GM23338 (cell line): Measurements from ENCODE around the gene TMEM114. TPM values are rescaled to one million over a fixed set of nuclear protein-coding genes. Genes with fewer than 3 reads are reported as not detected.

Experiments
- ATAC-seq: fragments of 200-7000 bp; cut with Tn5 transposase; 3 replicates; pipeline ENCODE4 v1.9.1; 2020
- DNase-seq: peaks from one replicate; pipeline ENCODE4 v3.0.0-alpha.2; 2015; ENCODE audit warnings: low spot score
- H2AFZ ChIP-seq: fragments of 200-600 bp; sonication (generic); 2 replicates; pipeline ENCODE4 v1.8.0; 2016; ENCODE audit warnings: antibody characterized with exemption, mild to moderate bottlenecking, moderate library complexity
- H3F3A ChIP-seq: fragments of 200-600 bp; sonication (generic); replicated peaks from 2 replicates; pipeline ENCODE4 v1.8.0; 2017; ENCODE audit warnings: antibody characterized with exemption, mixed run types, low read depth
- H3K27ac ChIP-seq: fragments of 200-600 bp; sonication (generic); 2 replicates; pipeline ENCODE4 v1.6.1; 2016; ENCODE audit warnings: low read depth
- H3K27me3 ChIP-seq: fragments of 200-600 bp; sonication (generic); 2 replicates; pipeline ENCODE4 v1.8.0; 2016; ENCODE audit warnings: mild to moderate bottlenecking, mixed run types, moderate library complexity; ENCODE audit not compliant: insufficient read depth
- H3K36me3 ChIP-seq: fragments of 200-600 bp; sonication (generic); 2 replicates; pipeline ENCODE4 v1.8.0; 2016; ENCODE audit warnings: mild to moderate bottlenecking; ENCODE audit not compliant: insufficient read depth
- H3K4me1 ChIP-seq: fragments of 200-600 bp; sonication (generic); 2 replicates; pipeline ENCODE4 v1.8.0; 2016; ENCODE audit warnings: mild to moderate bottlenecking, moderate library complexity; ENCODE audit not compliant: insufficient read depth
- H3K4me2 ChIP-seq: fragments of 200-600 bp; sonication (generic); 2 replicates; pipeline ENCODE4 v1.7.1; 2017; ENCODE audit warnings: mixed run types
- H3K4me3 ChIP-seq: fragments of 200-600 bp; sonication (generic); 2 replicates; pipeline ENCODE4 v1.6.1; 2016; ENCODE audit warnings: mixed run types
- H3K79me2 ChIP-seq: fragments of 200-600 bp; sonication (generic); replicated peaks from 2 replicates; pipeline ENCODE4 v1.8.0; 2017; ENCODE audit warnings: mild to moderate bottlenecking; ENCODE audit not compliant: insufficient read depth
- H3K9me2 ChIP-seq: fragments of 200-600 bp; sonication (generic); 2 replicates; pipeline ENCODE4 v1.8.0; 2017; ENCODE audit not compliant: insufficient read depth
- H4K20me1 ChIP-seq: fragments of 200-600 bp; sonication (generic); replicated peaks from 2 replicates; pipeline ENCODE4 v1.8.0; 2017; ENCODE audit warnings: mild to moderate bottlenecking; ENCODE audit not compliant: insufficient read depth
- H3K27ac Mint-ChIP-seq: 2 replicates; pipeline ENCODE4 v1.8.0; 2020; ENCODE audit warnings: inconsistent platforms, mild to moderate bottlenecking, moderate library complexity, mixed read lengths
- H3K27me3 Mint-ChIP-seq: 3 replicates; pipeline ENCODE4 v1.8.0; 2022; ENCODE audit warnings: low read depth, mild to moderate bottlenecking, moderate library complexity, mixed read lengths, inconsistent platforms; ENCODE audit not compliant: insufficient read depth, poor library complexity
- H3K36me3 Mint-ChIP-seq: 3 replicates; pipeline ENCODE4 v1.8.0; 2021; ENCODE audit warnings: low read depth, mild to moderate bottlenecking, inconsistent platforms, moderate library complexity, mixed read lengths
- H3K4me1 Mint-ChIP-seq: 3 replicates; pipeline ENCODE4 v1.8.0; 2020; ENCODE audit warnings: mild to moderate bottlenecking, inconsistent platforms, mixed read lengths
- H3K4me3 Mint-ChIP-seq: 3 replicates; pipeline ENCODE4 v1.8.0; 2021; ENCODE audit warnings: moderate library complexity, mild to moderate bottlenecking, inconsistent platforms, mixed read lengths
- H3K9me3 Mint-ChIP-seq: 3 replicates; pipeline ENCODE4 v1.8.0; 2020; ENCODE audit warnings: moderate library complexity, mild to moderate bottlenecking, inconsistent platforms, mixed read lengths
- CREB1 ChIP-seq: fragments of 250-450 bp; sonication (Bioruptor Pico); IDR thresholded peaks from 2 replicates; pipeline ENCODE4 v1.5.0; 2020; ENCODE audit warnings: low read depth, mild to moderate bottlenecking, moderate library complexity
- ETS1 ChIP-seq: IDR thresholded peaks from 2 replicates; pipeline ENCODE4 v1.6.1; 2016; ENCODE audit warnings: antibody characterized with exemption
- EZH2 ChIP-seq: fragments of 200-600 bp; sonication (generic); IDR thresholded peaks from one replicate; pipeline ENCODE4 v1.8.0; 2017; ENCODE audit warnings: antibody characterized with exemption, mild to moderate bottlenecking, low read depth; ENCODE audit not compliant: unreplicated experiment
- EZH2phosphoT487 ChIP-seq: fragments of 200-600 bp; sonication (generic); IDR thresholded peaks from one replicate; pipeline ENCODE4 v1.8.1; 2018; ENCODE audit warnings: antibody characterized with exemption; ENCODE audit not compliant: unreplicated experiment
- JUNB ChIP-seq: IDR thresholded peaks from one replicate; pipeline ENCODE4 v1.6.1; 2016; ENCODE audit warnings: antibody characterized with exemption; ENCODE audit not compliant: unreplicated experiment
- NANOG ChIP-seq: IDR thresholded peaks from 2 replicates; pipeline ENCODE4 v1.6.1; 2016; ENCODE audit warnings: antibody characterized with exemption, borderline replicate concordance
- POLR2AphosphoS5 ChIP-seq: IDR thresholded peaks from 2 replicates; pipeline ENCODE4 v1.6.1; 2016; ENCODE audit warnings: antibody characterized with exemption, low read depth
- STAT1 ChIP-seq: IDR thresholded peaks from one replicate; pipeline ENCODE4 v1.6.1; 2016; ENCODE audit warnings: antibody characterized with exemption; ENCODE audit not compliant: unreplicated experiment
- ZNF114 ChIP-seq: fragments of 250-450 bp; sonication (Bioruptor Pico); IDR thresholded peaks from 2 replicates; pipeline ENCODE4 v1.5.0; 2020; ENCODE audit warnings: mild to moderate bottlenecking, moderate library complexity
- ZNF331 ChIP-seq: fragments of 250-450 bp; sonication (Bioruptor Pico); IDR thresholded peaks from 2 replicates; pipeline ENCODE4 v1.5.0; 2020; ENCODE audit warnings: low read depth, mild to moderate bottlenecking, moderate library complexity
- polyA plus RNA-seq: library from polyadenylated mRNA; unstranded; fragments of >200 nt; fragmentation: Nextera tagmentation; extraction: Ambion mirVana; gene quantifications from 2 replicates; pipeline ENCODE4 v1.2.1, GENCODE V29; 2016
- total RNA-seq: library from RNA; depleted of rRNA; stranded (reverse); fragments of >200 nt; shearing (Covaris generic); gene quantifications from 2 replicates; pipeline ENCODE4 v1.2.3, GENCODE V29; 2014
- TF ChIP-seq, protein P1 (sequence below): IDR thresholded peaks from one replicate; pipeline ENCODE4 v1.6.1; 2018; ENCODE audit warnings: antibody characterized with exemption; ENCODE audit not compliant: unreplicated experiment
- TF ChIP-seq, protein P2 (sequence below): fragments of 250-450 bp; sonication (Bioruptor Pico); IDR thresholded peaks from 2 replicates; pipeline ENCODE4 v1.5.0; 2020; ENCODE audit warnings: mild to moderate bottlenecking, moderate library complexity
- TF ChIP-seq, protein P3 (sequence below), 2 experiments: fragments of 200-600 bp in 1 of 2; sonication (generic) in 1 of 2; conservative IDR thresholded peaks; 2 replicates each; pipeline versions ENCODE4 v1.5.1 to v1.6.1; 2016 to 2017; ENCODE audit warnings: antibody characterized with exemption in 2 of 2, low read depth in 2 of 2, mild to moderate bottlenecking in 2 of 2, moderate library complexity in 1 of 2

TMEM114 gene
- total and polyA plus RNA-seq, 2 experiments from 2014 or later = 0.47 to 0.52 TPM

- Histone ChIP-seq H3K4me1 (peaks cover 7% of the 10 kb centered on the region; the same call in 1 of the 2 replicates), H3K27ac (no peak overlapping the region), H3K36me3 (no peaks in the 10 kb centered on the region), H3F3A (no peaks in the 10 kb centered on the region), H3K9me2 (no peaks in the 10 kb centered on the region), H3K4me3 (no peak overlapping the region), H2AFZ (no peak overlapping the region), H4K20me1 (peaks cover 8% of the 10 kb centered on the region; the same call in 1 of the 2 replicates), H3K79me2 (peaks cover 32% of the 10 kb centered on the region), H3K4me2 (no peak overlapping the region), H3K27me3 (no peaks in the 10 kb centered on the region)
- TF ChIP-seq ETS1 (no peak), ZNF331 (no peak), EZH2phosphoT487 (no peak), ZNF114 (CRISPR knock-in tag) (no peak), JUNB (no peak), POLR2AphosphoS5 (no peak), NANOG (no peak), EZH2 (no peak), CREB1 (no peak), STAT1 (no peak)
- TF ChIP-seq, protein P1, sequence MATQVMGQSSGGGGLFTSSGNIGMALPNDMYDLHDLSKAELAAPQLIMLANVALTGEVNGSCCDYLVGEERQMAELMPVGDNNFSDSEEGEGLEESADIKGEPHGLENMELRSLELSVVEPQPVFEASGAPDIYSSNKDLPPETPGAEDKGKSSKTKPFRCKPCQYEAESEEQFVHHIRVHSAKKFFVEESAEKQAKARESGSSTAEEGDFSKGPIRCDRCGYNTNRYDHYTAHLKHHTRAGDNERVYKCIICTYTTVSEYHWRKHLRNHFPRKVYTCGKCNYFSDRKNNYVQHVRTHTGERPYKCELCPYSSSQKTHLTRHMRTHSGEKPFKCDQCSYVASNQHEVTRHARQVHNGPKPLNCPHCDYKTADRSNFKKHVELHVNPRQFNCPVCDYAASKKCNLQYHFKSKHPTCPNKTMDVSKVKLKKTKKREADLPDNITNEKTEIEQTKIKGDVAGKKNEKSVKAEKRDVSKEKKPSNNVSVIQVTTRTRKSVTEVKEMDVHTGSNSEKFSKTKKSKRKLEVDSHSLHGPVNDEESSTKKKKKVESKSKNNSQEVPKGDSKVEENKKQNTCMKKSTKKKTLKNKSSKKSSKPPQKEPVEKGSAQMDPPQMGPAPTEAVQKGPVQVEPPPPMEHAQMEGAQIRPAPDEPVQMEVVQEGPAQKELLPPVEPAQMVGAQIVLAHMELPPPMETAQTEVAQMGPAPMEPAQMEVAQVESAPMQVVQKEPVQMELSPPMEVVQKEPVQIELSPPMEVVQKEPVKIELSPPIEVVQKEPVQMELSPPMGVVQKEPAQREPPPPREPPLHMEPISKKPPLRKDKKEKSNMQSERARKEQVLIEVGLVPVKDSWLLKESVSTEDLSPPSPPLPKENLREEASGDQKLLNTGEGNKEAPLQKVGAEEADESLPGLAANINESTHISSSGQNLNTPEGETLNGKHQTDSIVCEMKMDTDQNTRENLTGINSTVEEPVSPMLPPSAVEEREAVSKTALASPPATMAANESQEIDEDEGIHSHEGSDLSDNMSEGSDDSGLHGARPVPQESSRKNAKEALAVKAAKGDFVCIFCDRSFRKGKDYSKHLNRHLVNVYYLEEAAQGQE = no peak
- TF ChIP-seq, protein P2, sequence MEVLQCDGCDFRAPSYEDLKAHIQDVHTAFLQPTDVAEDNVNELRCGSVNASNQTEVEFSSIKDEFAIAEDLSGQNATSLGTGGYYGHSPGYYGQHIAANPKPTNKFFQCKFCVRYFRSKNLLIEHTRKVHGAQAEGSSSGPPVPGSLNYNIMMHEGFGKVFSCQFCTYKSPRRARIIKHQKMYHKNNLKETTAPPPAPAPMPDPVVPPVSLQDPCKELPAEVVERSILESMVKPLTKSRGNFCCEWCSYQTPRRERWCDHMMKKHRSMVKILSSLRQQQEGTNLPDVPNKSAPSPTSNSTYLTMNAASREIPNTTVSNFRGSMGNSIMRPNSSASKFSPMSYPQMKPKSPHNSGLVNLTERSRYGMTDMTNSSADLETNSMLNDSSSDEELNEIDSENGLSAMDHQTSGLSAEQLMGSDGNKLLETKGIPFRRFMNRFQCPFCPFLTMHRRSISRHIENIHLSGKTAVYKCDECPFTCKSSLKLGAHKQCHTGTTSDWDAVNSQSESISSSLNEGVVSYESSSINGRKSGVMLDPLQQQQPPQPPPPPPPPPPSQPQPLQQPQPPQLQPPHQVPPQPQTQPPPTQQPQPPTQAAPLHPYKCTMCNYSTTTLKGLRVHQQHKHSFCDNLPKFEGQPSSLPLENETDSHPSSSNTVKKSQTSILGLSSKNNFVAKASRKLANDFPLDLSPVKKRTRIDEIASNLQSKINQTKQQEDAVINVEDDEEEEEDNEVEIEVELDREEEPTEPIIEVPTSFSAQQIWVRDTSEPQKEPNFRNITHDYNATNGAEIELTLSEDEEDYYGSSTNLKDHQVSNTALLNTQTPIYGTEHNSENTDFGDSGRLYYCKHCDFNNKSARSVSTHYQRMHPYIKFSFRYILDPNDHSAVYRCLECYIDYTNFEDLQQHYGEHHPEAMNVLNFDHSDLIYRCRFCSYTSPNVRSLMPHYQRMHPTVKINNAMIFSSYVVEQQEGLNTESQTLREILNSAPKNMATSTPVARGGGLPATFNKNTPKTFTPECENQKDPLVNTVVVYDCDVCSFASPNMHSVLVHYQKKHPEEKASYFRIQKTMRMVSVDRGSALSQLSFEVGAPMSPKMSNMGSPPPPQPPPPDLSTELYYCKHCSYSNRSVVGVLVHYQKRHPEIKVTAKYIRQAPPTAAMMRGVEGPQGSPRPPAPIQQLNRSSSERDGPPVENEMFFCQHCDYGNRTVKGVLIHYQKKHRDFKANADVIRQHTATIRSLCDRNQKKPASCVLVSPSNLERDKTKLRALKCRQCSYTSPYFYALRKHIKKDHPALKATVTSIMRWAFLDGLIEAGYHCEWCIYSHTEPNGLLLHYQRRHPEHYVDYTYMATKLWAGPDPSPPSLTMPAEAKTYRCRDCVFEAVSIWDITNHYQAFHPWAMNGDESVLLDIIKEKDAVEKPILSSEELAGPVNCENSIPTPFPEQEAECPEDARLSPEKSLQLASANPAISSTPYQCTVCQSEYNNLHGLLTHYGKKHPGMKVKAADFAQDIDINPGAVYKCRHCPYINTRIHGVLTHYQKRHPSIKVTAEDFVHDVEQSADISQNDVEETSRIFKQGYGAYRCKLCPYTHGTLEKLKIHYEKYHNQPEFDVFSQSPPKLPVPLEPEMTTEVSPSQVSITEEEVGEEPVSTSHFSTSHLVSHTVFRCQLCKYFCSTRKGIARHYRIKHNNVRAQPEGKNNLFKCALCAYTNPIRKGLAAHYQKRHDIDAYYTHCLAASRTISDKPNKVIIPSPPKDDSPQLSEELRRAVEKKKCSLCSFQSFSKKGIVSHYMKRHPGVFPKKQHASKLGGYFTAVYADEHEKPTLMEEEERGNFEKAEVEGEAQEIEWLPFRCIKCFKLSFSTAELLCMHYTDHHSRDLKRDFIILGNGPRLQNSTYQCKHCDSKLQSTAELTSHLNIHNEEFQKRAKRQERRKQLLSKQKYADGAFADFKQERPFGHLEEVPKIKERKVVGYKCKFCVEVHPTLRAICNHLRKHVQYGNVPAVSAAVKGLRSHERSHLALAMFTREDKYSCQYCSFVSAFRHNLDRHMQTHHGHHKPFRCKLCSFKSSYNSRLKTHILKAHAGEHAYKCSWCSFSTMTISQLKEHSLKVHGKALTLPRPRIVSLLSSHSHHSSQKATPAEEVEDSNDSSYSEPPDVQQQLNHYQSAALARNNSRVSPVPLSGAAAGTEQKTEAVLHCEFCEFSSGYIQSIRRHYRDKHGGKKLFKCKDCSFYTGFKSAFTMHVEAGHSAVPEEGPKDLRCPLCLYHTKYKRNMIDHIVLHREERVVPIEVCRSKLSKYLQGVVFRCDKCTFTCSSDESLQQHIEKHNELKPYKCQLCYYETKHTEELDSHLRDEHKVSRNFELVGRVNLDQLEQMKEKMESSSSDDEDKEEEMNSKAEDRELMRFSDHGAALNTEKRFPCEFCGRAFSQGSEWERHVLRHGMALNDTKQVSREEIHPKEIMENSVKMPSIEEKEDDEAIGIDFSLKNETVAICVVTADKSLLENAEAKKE (CRISPR knock-in tag) = no peak
- TF ChIP-seq, protein P3, sequence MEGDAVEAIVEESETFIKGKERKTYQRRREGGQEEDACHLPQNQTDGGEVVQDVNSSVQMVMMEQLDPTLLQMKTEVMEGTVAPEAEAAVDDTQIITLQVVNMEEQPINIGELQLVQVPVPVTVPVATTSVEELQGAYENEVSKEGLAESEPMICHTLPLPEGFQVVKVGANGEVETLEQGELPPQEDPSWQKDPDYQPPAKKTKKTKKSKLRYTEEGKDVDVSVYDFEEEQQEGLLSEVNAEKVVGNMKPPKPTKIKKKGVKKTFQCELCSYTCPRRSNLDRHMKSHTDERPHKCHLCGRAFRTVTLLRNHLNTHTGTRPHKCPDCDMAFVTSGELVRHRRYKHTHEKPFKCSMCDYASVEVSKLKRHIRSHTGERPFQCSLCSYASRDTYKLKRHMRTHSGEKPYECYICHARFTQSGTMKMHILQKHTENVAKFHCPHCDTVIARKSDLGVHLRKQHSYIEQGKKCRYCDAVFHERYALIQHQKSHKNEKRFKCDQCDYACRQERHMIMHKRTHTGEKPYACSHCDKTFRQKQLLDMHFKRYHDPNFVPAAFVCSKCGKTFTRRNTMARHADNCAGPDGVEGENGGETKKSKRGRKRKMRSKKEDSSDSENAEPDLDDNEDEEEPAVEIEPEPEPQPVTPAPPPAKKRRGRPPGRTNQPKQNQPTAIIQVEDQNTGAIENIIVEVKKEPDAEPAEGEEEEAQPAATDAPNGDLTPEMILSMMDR (conservative IDR thresholded peaks at IDR 0.05; ENCODE audit: low read depth in 2 of 2) = no peak
- H3K9me3 Mint-ChIP-seq = peaks cover 4% of the 10 kb centered on the region; the same call in 1 of the 3 replicates
- H3K36me3 Mint-ChIP-seq = peaks cover 7% of the 10 kb centered on the region
- H3K27me3 Mint-ChIP-seq = peaks cover 8% of the 10 kb centered on the region
- ATAC-seq (no peak), DNase-seq (no peak)
- H3K27ac Mint-ChIP-seq = no peak overlapping the region
- H3K4me3 Mint-ChIP-seq = no peak overlapping the region
- H3K4me1 Mint-ChIP-seq = peaks cover 2% of the 10 kb centered on the region; the same call in 1 of the 3 replicates
Measured at GRCh38 chr16:8619671-8620370, 29.5 kb upstream of the TMEM114 start.
